LHCN-M2 (cell line): ENCODE data around the gene CDH20. TPM values are rescaled to one million over a fixed set of nuclear protein-coding genes. Genes with fewer than 3 reads are reported as not detected.

Experiments used
- DNase-seq: peaks from one replicate; pipeline ENCODE4 v3.0.0-alpha.2; 2012; ENCODE audit warnings: low read depth
- total RNA-seq: library from RNA; depleted of rRNA; stranded (reverse); fragments of >200 nt; gene quantifications from 2 replicates; pipeline ENCODE4 v1.2.3, GENCODE V29; 2014

Gene CDH20
- total RNA-seq, 1 experiment from 2014 or later, result not detected

GRCh38 chr18:61420218-61420885 is 87.1 kb downstream of the CDH20 start:
- DNase-seq, result no peak

DNA sequence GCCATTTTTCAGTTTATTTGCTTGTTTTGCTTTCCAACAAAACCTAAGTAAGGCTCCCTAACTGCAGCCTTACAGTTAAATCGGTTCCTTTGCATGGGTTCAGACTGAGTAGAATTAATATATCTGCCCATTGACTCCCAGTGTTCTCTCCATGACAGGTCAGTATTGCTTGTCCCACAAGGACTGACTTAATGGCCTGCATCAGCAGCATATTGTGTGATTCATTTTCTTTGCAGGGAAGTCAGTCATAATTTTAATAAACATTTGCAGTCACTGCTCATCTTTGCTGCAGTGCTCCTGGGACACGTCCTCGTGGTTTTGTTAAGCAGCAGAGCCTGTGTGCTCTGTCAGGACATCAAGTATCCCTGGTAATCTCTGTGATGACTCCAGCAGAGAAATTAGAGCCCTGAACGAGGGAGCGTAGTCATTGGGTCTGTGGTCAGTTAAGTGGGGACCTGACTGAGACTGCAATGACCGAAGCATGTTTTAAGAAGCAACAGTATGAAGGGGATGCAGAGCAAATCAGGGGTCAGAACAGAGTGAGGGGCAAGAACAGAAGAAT is 93.3 kb downstream of the CDH20 start:
- DNase-seq, result peak; percentile 11

- DNase-seq, result no peak
These were observed 95.0 kb downstream of the CDH20 start for GRCh38 chr18:61428266-61428665.

GRCh38 chr18:61432590-61432989 is 99.4 kb downstream of the CDH20 start:
- DNase-seq, result no peak

- DNase-seq, result peak; percentile 20
These were observed 101.9 kb downstream of the CDH20 start for GRCh38 chr18:61435064-61435652.

- DNase-seq, result peak; percentile 1
These were observed 110.0 kb downstream of the CDH20 start for GRCh38 chr18:61443081-61443725.

- no peak for DNase-seq
These were observed 115.1 kb downstream of the CDH20 start for GRCh38 chr18:61448316-61448715.

DNA sequence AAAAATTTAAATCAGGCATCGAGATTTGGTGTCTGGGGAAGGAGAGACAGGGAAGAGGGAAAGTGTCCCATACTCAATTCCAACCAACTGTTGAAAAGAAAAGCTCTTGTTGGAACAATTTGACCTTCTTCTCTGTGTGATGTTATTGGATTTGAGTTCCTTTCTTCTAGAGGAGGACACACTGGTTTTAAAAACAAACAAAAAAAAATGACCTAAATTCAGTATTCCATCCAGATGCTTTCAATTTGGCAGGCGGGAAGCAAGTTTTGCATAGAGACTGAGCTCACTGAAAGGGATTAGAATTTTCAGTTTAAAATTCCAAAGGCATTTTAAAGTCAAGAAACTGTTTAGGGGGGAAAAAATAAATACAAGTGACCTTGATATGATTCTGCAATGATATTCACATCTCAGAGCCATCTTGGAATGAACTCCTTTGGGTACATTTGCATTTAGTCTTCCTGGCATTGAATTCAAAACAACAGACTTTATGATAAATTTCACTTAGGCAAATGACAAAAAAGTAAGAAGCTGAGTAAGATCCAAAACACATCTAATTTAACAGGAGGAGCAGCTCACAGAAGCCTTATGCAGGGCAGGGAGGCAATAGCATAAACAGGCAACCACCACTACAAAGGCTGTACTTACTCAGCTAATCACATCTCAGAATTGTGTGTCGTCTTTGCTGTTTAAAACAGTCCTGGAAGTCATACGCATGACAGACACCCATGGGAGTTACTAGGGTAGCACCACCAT is 126.8 kb downstream of the CDH20 start:
- DNase-seq, result no peak

DNA sequence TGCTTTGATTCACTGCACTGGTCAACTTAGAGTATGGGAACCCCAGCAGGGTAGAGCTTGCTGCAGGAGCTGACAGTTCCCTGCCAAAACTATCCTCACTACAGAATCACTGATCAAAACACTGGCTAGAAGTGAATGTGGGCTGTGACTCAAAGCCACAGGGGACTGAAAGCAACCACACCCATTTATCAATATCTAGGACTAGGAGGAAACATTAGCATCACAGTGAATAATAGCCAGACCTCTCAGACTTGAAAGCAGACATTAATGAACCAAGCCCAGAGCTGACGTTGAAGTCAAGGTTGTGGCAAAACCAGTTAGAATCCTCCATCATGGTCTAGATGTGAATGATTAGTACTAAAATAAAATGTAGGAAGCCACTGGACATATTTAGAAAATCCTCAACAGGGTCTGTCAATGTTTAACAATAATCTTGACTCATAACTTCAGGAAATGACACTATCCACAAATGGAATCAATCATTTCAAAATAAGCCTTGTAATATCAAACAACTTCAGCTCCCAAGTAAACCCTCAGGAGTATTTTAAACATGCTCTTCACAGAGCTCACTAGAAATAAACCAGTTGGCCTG is 131.4 kb downstream of the CDH20 start:
- DNase-seq, result no peak

- no peak for DNase-seq
These were observed 133.5 kb downstream of the CDH20 start for GRCh38 chr18:61466736-61467135.

DNA sequence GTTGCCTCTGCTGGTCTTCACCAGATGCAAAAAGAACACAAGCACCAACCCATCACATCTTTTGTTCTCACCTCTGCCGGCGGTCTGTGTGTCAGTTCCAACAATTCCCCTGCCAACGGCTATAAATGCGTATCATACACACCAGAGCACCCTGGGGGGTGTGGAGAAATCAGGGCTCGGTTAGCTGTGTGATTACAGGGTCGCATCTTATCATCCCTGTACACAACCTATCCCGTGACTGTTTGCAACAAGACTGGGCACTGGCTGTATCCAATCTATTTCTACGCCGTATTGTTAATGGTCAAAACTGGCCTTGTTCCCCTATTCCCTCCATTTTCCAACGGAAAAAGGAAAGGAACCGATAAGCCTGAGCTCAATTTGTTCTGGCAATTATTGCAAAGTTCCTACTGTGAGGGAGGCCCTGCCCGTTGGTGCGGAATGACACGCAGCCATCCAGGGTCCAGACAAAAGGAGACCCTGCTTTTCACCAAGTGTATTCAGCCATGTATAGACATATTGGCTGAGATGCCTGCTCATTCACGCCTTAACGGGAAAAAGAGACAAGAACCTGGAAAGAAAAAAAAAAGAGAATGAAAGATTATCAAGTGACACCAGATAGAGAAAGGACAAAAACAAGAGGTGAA is 136.9 kb downstream of the CDH20 start:
- no peak for DNase-seq

GRCh38 chr18:61471541-61471940 is 138.3 kb downstream of the CDH20 start:
- no peak for DNase-seq

- DNase-seq, result no peak
These were observed 138.7 kb downstream of the CDH20 start for GRCh38 chr18:61471942-61472341.

DNA sequence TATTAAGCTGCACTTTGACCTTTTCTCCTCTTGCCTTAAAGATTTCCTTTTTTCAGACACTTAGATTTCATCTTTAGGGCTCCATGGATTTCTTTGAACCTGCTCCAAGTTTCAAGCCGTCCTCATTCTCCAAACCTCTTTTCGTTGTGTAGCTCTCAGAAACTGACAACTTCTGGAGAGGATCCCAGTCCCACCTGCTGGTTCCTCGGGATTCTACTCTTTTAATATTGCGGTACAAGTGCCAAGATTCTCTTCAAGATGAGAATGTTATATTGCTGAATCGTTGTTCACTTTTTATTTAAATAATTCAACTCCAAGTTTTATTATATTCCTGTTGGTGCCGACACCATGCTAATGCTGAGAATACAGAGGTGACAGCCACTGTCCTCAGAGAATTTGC is 141.1 kb downstream of the CDH20 start:
- DNase-seq, result no peak

- no peak for DNase-seq
These were observed 141.7 kb downstream of the CDH20 start for GRCh38 chr18:61474918-61475317.

DNA sequence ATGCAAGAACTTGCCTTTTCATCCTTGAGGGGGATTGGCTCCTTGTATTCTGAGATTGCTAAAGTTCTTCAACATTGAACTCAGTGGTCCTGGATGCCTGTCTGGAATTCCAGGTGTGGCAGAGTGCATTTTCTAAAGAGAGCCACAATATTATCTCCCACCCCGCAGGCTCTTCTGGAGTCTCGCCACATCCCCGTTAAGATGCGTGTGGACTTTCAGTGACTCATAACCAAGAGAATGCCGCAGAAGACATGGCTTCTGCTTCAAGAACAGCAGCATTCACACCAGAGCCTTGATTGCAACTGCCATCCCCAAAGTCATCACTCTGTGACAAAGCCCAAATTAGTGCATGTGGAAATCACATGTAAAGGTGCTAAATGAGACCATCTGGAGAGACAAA is 142.7 kb downstream of the CDH20 start:
- no peak for DNase-seq

- DNase-seq, result no peak
These were observed 156.1 kb downstream of the CDH20 start for GRCh38 chr18:61489334-61489733.

DNA sequence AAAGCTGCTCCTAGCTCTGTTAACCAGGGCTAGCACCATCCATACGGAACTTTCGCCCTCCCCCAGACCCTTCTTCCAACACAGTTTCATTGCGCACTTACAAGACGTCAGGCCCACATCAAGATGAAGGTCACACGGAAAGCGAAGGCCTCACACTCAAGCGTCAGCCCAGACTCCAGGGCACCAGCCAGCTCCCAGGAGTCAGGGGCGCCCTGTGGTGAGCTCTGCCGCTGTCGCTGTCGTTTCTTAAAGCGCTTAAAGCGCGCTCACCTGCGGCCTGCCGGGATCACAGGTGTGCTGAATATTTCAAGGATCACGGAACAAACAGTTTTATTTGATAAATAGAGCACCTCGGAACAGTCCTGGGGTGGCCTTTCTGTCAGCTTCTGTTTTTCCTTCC is 163.1 kb downstream of the CDH20 start:
- no peak for DNase-seq

- no peak for DNase-seq
These were observed 164.2 kb downstream of the CDH20 start for GRCh38 chr18:61497422-61497821.

DNA sequence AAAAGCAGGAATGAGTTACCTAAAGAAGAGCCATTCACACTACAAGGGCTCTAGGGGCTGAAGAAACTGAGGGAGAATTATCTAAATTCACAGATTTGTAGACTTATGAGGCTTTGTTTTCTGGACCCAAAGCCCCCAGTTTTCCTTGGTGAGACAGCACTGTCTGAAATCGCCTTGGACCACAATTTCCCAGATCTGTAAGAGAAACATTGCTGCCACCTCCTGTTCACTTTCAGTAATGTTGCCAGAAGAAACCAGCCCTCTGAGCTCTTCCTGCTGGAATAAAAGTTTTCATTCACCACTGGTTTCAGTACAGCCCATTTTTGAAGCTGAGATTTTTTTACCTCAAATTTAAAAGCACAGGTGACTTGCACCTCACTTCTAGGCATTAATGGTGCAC is 169.2 kb downstream of the CDH20 start:
- peak; percentile 52 for DNase-seq

DNA sequence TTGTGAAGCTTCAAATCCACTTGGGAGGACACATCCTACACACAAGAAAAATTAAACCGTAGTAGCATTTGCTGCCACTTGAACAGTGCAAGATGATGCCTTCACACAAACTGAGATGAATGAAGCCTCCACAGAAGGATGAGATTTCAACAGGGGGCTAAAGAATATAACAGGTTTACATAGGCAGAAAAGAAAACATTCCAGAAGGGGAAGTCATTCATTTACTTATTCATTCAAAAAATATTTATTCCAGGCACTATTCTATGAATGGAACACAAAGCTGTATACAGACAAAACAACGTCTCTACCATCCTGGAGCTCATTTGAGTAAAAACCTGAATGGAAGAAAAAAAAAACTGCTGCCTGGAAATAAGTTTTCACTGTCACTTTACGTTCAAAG is 170.5 kb downstream of the CDH20 start:
- DNase-seq, result peak; percentile 28
